CD4-positive, alpha-beta T cell (primary cell): ENCODE results near the gene OR52A5. TPM values are rescaled to one million over a fixed set of nuclear protein-coding genes. Genes with fewer than 3 reads are reported as not detected.
A peak's percentile ranks its signal among the peaks of the same experiment; 100 is the strongest.

Source experiments
- ATAC-seq: fragments of 200-7000 bp; cut with Tn5 transposase; one replicate; pipeline ENCODE4 v1.10.0; 2022; ENCODE audit warnings: mild to moderate bottlenecking; ENCODE audit not compliant: poor library complexity
- CTCF ChIA-PET: fragments of 350-600 bp; sonication (Branson Sonifier 250); formaldehyde crosslinking; loops from one replicate; lab custom pipeline; 2021; ENCODE audit warnings: antibody characterized with exemption, inconsistent platforms; lab: Charles Lee
- POLR2A ChIA-PET: fragments of 350-600 bp; sonication (Branson Sonifier 250); formaldehyde crosslinking; loops from one replicate; lab custom pipeline; 2021; ENCODE audit warnings: antibody characterized with exemption, inconsistent platforms; lab: Charles Lee
- DNase-seq, 14 experiments: peaks; one replicate each; pipeline ENCODE4 v3.0.0-alpha.2; 2013 to 2020; ENCODE audit warnings: mixed read lengths in 2 of 14
- H3K27ac ChIP-seq, 2 donors: one replicate each; pipeline versions ENCODE4 v1.5.1 to v1.7.0; 2013; ENCODE audit warnings: low read length in 2 of 2, low read depth in 1 of 2, mild to moderate bottlenecking in 1 of 2
- H3K27me3 ChIP-seq, 2 experiments: 1 replicate in 1 of 2; 2 replicates in 1 of 2; pipeline versions ENCODE4 v1.6.1 to v1.7.0; 2013; ENCODE audit warnings: low read length in 2 of 2, control low read depth in 1 of 2, mild to moderate bottlenecking in 1 of 2, moderate library complexity in 1 of 2; ENCODE audit not compliant: insufficient read depth in 2 of 2, control insufficient read depth in 1 of 2
- H3K36me3 ChIP-seq: one replicate; pipeline ENCODE4 v1.6.1; 2013; ENCODE audit warnings: low read length, control low read depth; ENCODE audit not compliant: insufficient read depth
- H3K4me1 ChIP-seq: one replicate; pipeline ENCODE4 v1.6.1; 2013; ENCODE audit warnings: low read length, control low read depth; ENCODE audit not compliant: insufficient read depth
- H3K4me3 ChIP-seq: one replicate; pipeline ENCODE4 v1.5.1; 2013; ENCODE audit warnings: mild to moderate bottlenecking, low read length, moderate library complexity
- H3K9me3 ChIP-seq, 2 experiments: 1 replicate in 1 of 2; 2 replicates in 1 of 2; pipeline versions ENCODE4 v1.6.1 to v1.7.0; 2013; ENCODE audit warnings: low read length in 2 of 2, mild to moderate bottlenecking in 2 of 2, control low read depth in 1 of 2, moderate library complexity in 1 of 2; ENCODE audit not compliant: control insufficient read depth in 1 of 2, insufficient read depth in 1 of 2
- H3K27ac Mint-ChIP-seq: one replicate; pipeline ENCODE4 v1.8.0; 2020; ENCODE audit warnings: mixed read lengths
- H3K27me3 Mint-ChIP-seq: one replicate; pipeline ENCODE4 v1.8.0; 2021; ENCODE audit warnings: mixed read lengths
- H3K36me3 Mint-ChIP-seq: one replicate; pipeline ENCODE4 v1.8.0; 2021; ENCODE audit warnings: low read depth, mixed read lengths
- H3K4me1 Mint-ChIP-seq: one replicate; pipeline ENCODE4 v1.8.0; 2021; ENCODE audit warnings: low read depth, mixed read lengths
- H3K4me3 Mint-ChIP-seq: one replicate; pipeline ENCODE4 v1.8.0; 2020; ENCODE audit warnings: mild to moderate bottlenecking, mixed read lengths
- H3K9me3 Mint-ChIP-seq: one replicate; pipeline ENCODE4 v1.8.0; 2020; ENCODE audit warnings: mixed read lengths
- intact Hi-C, 2 experiments: fragments of 100-400 bp; cut with DNase I in 1 of 2; cut with micrococcal nuclease in 1 of 2; formaldehyde crosslinking; loops; one replicate each; pipeline versions ENCODE4 v1.15.1 to v1.9.0; 2023 to 2025; cut with DNase I, micrococcal nuclease
- total RNA-seq, 174 experiments: library from RNA in 2 of 174; stranded (reverse) in 2 of 174; gene quantifications; one replicate each; pipeline ENCODE4 v1.2.3 and lab custom pipeline; 2021 to 2026
- TF ChIP-seq, protein P1 (sequence below): fragments of 200-600 bp; IDR thresholded peaks from one replicate; pipeline ENCODE4 v1.8.0; 2022; ENCODE audit warnings: antibody characterized with exemption, mild to moderate bottlenecking

The OR52A5 gene
- total RNA-seq, 2 experiments from 2014 or later, result not detected

DNA sequence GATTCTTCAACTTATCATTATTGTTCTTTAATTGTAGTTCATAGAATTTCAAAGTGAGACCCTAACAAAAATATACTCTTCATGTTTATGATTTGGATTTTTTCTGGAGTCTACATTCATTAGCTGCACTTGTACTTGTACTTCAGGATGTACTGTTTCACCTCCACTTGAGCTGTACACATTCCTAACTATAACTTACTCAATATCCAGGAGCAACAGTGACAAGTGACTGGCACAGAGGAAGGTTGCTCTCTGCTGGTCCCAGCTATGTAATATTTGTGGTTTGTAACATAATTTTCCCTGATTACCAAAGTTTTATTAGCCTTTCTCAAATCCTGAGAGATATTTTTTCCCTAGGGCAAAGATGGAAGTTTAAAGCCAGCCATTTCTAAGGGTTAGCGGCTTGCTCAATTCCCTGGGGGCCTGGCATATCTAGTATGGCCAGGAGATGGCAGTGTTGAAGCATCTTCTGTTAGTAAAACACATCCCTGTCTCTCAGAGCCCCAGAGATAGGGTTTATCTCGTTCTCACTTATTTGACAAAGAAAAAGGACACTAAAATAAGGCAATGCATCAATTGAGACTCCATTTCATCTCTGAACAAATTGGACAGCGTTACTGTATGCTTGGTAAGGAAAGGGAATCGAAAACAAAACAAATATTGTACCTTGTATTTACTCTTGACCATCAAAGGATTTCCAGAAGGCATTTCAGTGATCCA, 14.2 kb downstream of the OR52A5 start:
- CTCF ChIA-PET, result interaction anchor here (1.6 kb wide), 1 partner anchor 1229 kb away, joined by 5 read pairs; no protein-coding TSS in a partner anchor
- no peaks in the 10 kb centered on the region for H3K4me1 Mint-ChIP-seq
- TF ChIP-seq, protein P1, sequence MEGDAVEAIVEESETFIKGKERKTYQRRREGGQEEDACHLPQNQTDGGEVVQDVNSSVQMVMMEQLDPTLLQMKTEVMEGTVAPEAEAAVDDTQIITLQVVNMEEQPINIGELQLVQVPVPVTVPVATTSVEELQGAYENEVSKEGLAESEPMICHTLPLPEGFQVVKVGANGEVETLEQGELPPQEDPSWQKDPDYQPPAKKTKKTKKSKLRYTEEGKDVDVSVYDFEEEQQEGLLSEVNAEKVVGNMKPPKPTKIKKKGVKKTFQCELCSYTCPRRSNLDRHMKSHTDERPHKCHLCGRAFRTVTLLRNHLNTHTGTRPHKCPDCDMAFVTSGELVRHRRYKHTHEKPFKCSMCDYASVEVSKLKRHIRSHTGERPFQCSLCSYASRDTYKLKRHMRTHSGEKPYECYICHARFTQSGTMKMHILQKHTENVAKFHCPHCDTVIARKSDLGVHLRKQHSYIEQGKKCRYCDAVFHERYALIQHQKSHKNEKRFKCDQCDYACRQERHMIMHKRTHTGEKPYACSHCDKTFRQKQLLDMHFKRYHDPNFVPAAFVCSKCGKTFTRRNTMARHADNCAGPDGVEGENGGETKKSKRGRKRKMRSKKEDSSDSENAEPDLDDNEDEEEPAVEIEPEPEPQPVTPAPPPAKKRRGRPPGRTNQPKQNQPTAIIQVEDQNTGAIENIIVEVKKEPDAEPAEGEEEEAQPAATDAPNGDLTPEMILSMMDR, result peak; percentile 71

DNA sequence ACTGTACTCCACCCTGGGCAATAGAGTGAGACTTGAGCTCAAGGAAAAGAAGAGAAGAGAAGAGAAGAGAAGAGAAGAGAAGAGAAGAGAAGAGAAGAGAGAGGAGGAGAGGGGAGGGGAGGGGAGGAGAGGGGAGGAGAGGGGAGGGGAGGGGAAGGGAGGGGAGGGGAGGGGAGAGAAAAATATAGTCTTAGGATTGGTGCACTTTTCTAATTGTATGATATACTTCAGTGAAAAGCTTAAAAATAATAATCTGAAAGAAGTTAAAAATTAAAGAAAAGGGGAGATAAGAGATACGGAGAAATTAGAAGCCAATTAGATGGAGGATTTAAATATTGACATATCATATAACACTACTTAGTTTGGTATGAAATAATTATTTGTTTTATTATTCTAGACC, 19.3 kb downstream of the OR52A5 start:
- TF ChIP-seq, protein P1, result no peak
- Histone ChIP-seq H3K27me3 (peaks cover 4 to 11% of the 10 kb centered on the region in 2 experiments), H3K4me1 (no peaks in the 10 kb centered on the region), H3K27ac (no peak overlapping the region), H3K4me3 (no peak overlapping the region), H3K9me3 (no peaks in the 10 kb centered on the region), H3K36me3 (no peaks in the 10 kb centered on the region)
- DNase-seq, result no peak
- ATAC-seq, result no peak
- intact Hi-C loops, result no loop called here
- Mint-ChIP-seq H3K9me3 (no peaks in the 10 kb centered on the region), H3K4me3 (no peak overlapping the region), H3K4me1 (no peaks in the 10 kb centered on the region), H3K36me3 (no peaks in the 10 kb centered on the region), H3K27me3 (peaks cover 37% of the 10 kb centered on the region), H3K27ac (no peak overlapping the region)
- ChIA-PET CTCF (no interaction called here), POLR2A (no interaction called here)

More for the DNA sequence above, 14.2 kb downstream of the OR52A5 start:
- Histone ChIP-seq H3K36me3 (no peaks in the 10 kb centered on the region), H3K27me3 (peaks cover 0 to 7% of the 10 kb centered on the region in 2 experiments), H3K9me3 (no peaks in the 10 kb centered on the region), H3K4me1 (no peaks in the 10 kb centered on the region), H3K27ac (no peak overlapping the region), H3K4me3 (no peak overlapping the region)
- Mint-ChIP-seq H3K27ac (no peak overlapping the region), H3K9me3 (no peaks in the 10 kb centered on the region), H3K27me3 (peaks cover 18% of the 10 kb centered on the region), H3K36me3 (no peaks in the 10 kb centered on the region), H3K4me3 (no peak overlapping the region)
- POLR2A ChIA-PET, result no interaction called here
- peak; percentile 3 to 61 (median 18) for DNase-seq
- no peak for ATAC-seq
- intact Hi-C loops, result loop anchor here (2.0 to 5.0 kb wide), 4 partner anchors 685 to 1228 kb away; partner anchors contain the start of genes OR52E5 (in 1 of the 2) and OR52N2 (in 1 of the 2)

DNA sequence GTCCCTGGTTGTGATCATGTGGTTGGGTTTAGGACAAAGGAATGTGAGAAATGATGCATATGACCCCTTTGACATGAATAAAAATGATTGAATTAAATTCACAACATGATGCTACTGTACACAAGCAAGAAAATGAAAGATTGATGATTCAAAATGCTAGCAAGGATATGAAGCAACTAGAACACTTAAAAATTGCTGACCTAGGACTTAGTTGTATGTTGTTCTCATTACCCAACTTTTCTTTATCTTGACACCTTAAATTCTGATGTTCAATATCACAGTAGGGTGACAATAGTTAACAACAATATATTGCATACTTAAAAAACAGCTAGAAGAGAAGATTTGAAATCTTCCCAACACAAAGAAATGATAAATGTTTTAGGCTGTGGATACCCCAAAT, 20.6 kb downstream of the OR52A5 start:
- CTCF ChIA-PET, result interaction anchor here (0.7 kb wide), 1 partner anchor 20 kb away, joined by 3 read pairs; no protein-coding TSS in a partner anchor
- Histone ChIP-seq H3K4me1 (no peaks in the 10 kb centered on the region), H3K36me3 (no peaks in the 10 kb centered on the region), H3K27me3 (peaks cover 4 to 9% of the 10 kb centered on the region in 2 experiments), H3K27ac (no peak overlapping the region), H3K9me3 (no peaks in the 10 kb centered on the region), H3K4me3 (no peak overlapping the region)
- Mint-ChIP-seq H3K4me1 (no peaks in the 10 kb centered on the region), H3K4me3 (no peak overlapping the region), H3K36me3 (no peaks in the 10 kb centered on the region), H3K27ac (no peak overlapping the region), H3K27me3 (peaks cover 29% of the 10 kb centered on the region), H3K9me3 (no peaks in the 10 kb centered on the region)
- TF ChIP-seq, protein P1, result no peak
- DNase-seq (no peak), ATAC-seq (no peak)
- intact Hi-C loops, result no loop called here
- POLR2A ChIA-PET, result no interaction called here
